Measurements from ENCODE around the gene NPIPB13.
"Not testable (repeated sequence)": the region's sequence is repeated elsewhere in the genome, so short reads cannot be mapped to it uniquely, and the experiment has no call there.

GRCh38 chr16:30248379-30248778 lies at the start of gene NPIPB13:
- TF ChIP-seq CTCF (IDR thresholded peaks at IDR 0.05 in 2 of 3, conservative IDR thresholded peaks at IDR 0.05 in 1 of 3; ENCODE audit: insufficient read depth in 2 of 3, low read depth in 1 of 3, low read length in 3 of 3); EZH2 (IDR thresholded peaks at IDR 0.05; ENCODE audit: borderline replicate concordance, low read depth, low read length); ETS2 (tag; IDR thresholded peaks at IDR 0.05; ENCODE audit: borderline replicate concordance, poor library complexity, severe bottlenecking); CREB1 (IDR thresholded peaks at IDR 0.05); CREB1 (CRISPR knock-in tag; IDR thresholded peaks at IDR 0.05); MXI1 (IDR thresholded peaks at IDR 0.05; ENCODE audit: low read depth, low read length); PKNOX1 (IDR thresholded peaks at IDR 0.05); HNRNPL (IDR thresholded peaks at IDR 0.05; ENCODE audit: low read depth, low read length); ZNF583 (CRISPR knock-in tag; IDR thresholded peaks at IDR 0.05); MEF2A (IDR thresholded peaks at IDR 0.05; ENCODE audit: control insufficient read depth, low read depth, low read length); POLR2AphosphoS5 (IDR thresholded peaks at IDR 0.05; ENCODE audit: control insufficient read depth, insufficient read depth, low read depth, low read length); EP300 (IDR thresholded peaks at IDR 0.05; ENCODE audit: low read length): not testable (repeated sequence)
- TF ChIP-seq, protein P1, sequence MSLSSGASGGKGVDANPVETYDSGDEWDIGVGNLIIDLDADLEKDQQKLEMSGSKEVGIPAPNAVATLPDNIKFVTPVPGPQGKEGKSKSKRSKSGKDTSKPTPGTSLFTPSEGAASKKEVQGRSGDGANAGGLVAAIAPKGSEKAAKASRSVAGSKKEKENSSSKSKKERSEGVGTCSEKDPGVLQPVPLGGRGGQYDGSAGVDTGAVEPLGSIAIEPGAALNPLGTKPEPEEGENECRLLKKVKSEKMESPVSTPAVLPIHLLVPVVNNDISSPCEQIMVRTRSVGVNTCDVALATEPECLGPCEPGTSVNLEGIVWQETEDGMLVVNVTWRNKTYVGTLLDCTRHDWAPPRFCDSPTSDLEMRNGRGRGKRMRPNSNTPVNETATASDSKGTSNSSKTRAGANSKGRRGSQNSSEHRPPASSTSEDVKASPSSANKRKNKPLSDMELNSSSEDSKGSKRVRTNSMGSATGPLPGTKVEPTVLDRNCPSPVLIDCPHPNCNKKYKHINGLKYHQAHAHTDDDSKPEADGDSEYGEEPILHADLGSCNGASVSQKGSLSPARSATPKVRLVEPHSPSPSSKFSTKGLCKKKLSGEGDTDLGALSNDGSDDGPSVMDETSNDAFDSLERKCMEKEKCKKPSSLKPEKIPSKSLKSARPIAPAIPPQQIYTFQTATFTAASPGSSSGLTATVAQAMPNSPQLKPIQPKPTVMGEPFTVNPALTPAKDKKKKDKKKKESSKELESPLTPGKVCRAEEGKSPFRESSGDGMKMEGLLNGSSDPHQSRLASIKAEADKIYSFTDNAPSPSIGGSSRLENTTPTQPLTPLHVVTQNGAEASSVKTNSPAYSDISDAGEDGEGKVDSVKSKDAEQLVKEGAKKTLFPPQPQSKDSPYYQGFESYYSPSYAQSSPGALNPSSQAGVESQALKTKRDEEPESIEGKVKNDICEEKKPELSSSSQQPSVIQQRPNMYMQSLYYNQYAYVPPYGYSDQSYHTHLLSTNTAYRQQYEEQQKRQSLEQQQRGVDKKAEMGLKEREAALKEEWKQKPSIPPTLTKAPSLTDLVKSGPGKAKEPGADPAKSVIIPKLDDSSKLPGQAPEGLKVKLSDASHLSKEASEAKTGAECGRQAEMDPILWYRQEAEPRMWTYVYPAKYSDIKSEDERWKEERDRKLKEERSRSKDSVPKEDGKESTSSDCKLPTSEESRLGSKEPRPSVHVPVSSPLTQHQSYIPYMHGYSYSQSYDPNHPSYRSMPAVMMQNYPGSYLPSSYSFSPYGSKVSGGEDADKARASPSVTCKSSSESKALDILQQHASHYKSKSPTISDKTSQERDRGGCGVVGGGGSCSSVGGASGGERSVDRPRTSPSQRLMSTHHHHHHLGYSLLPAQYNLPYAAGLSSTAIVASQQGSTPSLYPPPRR (CRISPR knock-in tag; IDR thresholded peaks at IDR 0.05; ENCODE audit: borderline replicate concordance): not testable (repeated sequence)
- TF ChIP-seq, protein P2, sequence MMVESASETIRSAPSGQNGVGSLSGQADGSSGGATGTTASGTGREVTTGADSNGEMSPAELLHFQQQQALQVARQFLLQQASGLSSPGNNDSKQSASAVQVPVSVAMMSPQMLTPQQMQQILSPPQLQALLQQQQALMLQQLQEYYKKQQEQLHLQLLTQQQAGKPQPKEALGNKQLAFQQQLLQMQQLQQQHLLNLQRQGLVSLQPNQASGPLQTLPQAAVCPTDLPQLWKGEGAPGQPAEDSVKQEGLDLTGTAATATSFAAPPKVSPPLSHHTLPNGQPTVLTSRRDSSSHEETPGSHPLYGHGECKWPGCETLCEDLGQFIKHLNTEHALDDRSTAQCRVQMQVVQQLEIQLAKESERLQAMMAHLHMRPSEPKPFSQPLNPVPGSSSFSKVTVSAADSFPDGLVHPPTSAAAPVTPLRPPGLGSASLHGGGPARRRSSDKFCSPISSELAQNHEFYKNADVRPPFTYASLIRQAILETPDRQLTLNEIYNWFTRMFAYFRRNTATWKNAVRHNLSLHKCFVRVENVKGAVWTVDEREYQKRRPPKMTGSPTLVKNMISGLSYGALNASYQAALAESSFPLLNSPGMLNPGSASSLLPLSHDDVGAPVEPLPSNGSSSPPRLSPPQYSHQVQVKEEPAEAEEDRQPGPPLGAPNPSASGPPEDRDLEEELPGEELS (CRISPR knock-in tag; IDR thresholded peaks at IDR 0.05; ENCODE audit: borderline replicate concordance): not testable (repeated sequence)

Measured in K562 (cell line).